Hematopoietic multipotent progenitor cell treated with erythropoietin and hydrocortisone succinate and interleukin-3 and kit ligand, for 17 days (in vitro differentiated cells): ENCODE data around the gene CD81.

Experiments used
- DNase-seq: peaks from one replicate; pipeline ENCODE4 v3.0.0-alpha.2; 2015; ENCODE audit warnings: low spot score

Gene CD81

GRCh38 chr11:2391181-2391975 is 14.3 kb downstream of the CD81 start:
- DNase-seq, result no peak

GRCh38 chr11:2392241-2392959 is 15.3 kb downstream of the CD81 start:
- no peak for DNase-seq

DNA sequence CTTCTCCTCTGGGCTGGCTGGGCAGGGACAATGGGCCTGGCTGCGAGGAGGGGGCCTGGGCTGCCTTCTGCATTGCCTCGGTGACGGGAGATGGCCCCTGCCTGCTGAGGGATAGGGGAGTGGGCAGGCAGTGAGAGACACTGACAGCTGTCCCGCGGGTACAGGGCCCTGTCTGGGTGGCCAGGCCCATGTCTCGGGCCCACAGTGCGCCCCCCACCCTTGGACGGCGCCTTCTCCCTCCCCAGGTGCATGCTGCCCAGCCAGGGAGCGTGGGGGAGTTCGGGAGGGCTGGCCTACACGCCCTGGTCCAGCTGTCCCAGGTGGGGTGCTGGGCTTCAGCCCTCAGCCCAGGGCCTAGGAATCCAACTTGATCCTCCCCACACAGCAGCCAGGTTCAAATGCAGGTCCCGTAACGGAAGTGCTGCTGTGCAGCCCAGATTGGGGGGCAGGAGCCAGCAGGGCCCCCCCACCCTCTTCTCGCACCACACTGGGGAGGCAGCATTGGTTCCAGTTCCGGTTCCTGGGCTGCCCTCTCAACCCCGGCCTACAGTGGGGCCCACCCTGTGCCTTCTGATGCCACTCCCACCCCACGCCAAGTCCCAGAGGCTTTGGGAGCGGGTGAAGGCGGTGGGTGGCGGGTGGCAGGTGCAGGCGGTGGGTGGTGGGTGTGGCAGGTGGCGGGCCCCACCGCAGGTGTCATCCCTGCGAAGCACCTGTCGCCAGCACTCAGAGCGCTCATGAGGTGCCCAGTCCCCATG is 16.2 kb downstream of the CD81 start:
- DNase-seq, result no peak

DNA sequence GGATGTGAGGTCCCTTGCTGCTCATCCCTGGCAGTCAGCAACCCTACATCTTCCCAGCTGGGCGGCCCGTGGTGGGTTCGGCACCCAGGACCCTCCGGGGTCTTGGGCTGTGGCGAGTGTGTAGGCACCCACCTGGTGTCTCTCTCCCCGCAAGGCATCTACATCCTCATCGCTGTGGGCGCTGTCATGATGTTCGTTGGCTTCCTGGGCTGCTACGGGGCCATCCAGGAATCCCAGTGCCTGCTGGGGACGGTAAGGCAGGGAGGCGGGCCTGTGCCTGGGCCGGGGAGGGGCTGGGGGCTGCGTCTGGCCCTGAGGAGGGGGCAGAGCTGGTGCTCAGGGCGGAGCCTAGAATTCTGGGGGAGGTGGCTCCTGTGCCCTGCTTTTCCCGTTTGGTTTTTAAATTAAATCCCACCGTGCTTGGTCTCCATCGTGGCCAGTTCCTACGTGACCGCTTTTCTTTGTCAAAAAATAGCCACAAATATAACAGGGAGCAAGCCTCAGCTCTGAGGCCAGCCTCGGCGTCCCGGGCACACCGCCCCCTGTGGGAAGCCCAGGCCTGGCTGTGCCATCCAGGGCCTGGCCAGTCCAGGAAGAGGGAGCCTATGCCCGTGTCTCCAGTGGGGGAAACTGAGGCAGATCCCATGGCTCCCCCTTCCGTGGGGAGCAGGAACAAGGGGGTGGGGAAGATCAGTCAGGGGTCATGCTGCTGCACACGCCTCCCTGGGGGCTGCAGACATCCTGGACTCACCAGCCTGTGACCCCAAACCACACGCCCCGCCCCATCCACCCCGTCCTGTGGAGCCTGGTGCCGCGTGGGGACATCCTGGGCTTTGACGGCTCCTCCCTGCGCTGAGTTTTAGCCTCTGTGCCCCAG is 17.1 kb downstream of the CD81 start:
- DNase-seq, result no peak

GRCh38 chr11:2394818-2395105 is 17.7 kb downstream of the CD81 start:
- DNase-seq, result no peak

DNA sequence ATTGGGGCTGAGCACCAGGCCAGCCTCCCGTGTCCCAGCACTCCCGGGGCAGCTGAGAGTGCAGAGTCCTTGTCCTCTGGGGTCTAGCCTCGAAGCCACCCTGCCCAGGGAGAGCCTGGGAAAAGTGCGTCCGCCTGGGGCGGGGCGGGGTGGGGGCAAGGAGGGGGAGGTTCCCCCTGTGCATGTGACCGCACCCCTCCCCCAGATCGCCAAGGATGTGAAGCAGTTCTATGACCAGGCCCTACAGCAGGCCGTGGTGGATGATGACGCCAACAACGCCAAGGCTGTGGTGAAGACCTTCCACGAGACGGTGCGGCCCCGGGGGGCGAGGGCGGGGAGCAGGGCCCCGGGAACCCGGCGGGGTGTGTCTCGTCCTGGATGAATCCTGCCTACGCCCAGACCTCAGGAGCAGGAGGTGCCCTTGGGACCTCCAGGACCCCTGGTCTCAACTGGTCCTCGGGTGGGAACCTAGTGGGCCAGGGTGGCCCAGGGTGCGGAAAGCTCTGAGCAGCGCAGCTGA is 18.2 kb downstream of the CD81 start:
- no peak for DNase-seq

- no peak for DNase-seq
Measured at GRCh38 chr11:2395856-2396255, 18.7 kb downstream of the CD81 start.

GRCh38 chr11:2396471-2396870 is 19.4 kb downstream of the CD81 start:
- no peak for DNase-seq

DNA sequence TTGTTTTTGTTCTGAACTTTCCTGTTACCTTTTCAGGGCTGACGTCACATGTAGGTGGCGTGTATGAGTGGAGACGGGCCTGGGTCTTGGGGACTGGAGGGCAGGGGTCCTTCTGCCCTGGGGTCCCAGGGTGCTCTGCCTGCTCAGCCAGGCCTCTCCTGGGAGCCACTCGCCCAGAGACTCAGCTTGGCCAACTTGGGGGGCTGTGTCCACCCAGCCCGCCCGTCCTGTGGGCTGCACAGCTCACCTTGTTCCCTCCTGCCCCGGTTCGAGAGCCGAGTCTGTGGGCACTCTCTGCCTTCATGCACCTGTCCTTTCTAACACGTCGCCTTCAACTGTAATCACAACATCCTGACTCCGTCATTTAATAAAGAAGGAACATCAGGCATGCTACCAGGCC is 19.9 kb downstream of the CD81 start:
- DNase-seq, result no peak

- no peak for DNase-seq
Measured at GRCh38 chr11:2398664-2399355, 21.7 kb downstream of the CD81 start.

DNA sequence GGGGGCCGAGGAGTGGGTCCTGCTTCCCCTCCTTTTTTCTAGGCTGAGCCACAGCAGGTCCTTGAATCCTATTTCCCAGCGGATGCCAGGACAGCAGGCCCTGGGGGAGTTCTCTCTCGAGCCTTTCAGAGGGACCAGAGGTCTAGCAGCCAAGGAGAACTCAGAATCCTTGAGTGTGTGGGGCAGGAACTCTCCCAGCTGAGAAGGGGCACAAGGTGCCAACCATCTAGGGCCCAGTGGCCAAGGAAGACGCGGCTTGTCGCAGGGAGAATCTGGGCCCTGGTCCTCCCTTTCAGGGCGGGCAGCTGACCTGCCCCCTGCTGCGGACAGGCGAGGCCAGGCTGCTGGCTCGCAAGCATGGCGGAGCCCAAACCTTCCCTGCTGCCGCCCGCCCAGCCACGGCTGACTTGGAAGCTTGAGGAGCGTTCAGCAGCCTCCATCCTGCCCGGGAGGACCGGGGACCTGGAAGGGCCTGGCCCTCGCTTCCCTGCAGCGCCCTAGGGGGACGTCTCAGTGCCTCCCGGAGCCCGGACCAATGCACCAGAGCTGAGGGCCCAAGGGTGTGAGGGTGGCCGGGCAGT is 22.5 kb downstream of the CD81 start:
- no peak for DNase-seq

- peak; percentile 100 for DNase-seq
Measured at GRCh38 chr11:2400069-2400761, 23.1 kb downstream of the CD81 start, which contains the start of gene TSSC4. Gene TSSC4, plus strand, starts transcription at chr11:2400750. Its CDS starts 1,884 bp downstream, at chr11:2402634.

GRCh38 chr11:2400762-2401435 is 23.8 kb downstream of the CD81 start:
- no peak for DNase-seq

- no peak for DNase-seq
Measured at GRCh38 chr11:2401436-2401984, 24.4 kb downstream of the CD81 start.

DNA sequence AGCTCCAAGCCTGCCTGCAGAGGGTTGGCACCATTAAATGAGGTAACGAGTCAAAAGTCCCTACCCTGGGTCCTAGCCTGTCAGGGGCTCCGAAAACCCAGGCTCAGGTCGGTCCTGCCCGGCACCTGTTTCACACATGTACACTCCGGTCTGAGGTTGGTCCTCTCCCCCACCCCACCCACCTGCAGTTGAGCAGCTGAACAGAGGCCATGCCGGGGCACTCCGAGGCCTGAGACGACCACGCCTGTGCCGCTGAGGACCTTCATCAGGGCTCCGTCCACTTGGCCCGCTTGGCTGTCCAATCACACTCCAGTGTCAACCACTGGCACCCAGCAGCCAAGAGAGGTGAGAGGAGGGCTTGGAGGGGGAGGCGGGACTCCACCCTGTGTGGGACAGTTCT is 25.0 kb downstream of the CD81 start:
- DNase-seq, result no peak

- DNase-seq, result no peak
Measured at GRCh38 chr11:2402890-2403645, 26.0 kb downstream of the CD81 start.

DNA sequence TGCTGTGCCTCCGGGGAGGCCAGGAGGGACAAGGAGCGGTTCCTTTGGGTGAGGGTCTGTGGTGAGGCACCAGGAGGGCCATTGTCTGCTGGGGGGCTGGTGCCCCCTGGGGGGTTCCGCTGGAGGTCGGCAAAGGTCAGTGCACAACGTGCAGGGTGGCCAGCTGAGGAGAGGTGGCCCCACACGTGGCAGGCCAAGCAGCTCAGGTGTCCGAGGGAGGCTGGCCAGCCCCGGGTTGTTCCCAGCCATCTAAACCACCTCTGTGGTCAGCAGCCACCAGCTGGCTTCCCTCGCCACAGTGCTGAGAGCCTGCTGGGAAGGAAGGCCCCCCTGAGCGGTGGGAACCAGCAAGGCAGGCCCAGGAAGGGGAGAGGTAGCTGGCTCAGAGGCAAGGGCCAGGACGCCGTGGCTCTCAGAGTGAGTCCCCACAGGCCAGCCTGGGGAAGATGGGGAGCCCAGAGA is 27.7 kb downstream of the CD81 start:
- DNase-seq, result no peak

- DNase-seq, result no peak
Measured at GRCh38 chr11:2406451-2406850, 29.3 kb downstream of the CD81 start.
